ENCODE measurements around the gene EPB41L3. TPM values are rescaled to one million over a fixed set of nuclear protein-coding genes. Genes with fewer than 3 reads are reported as not detected.

Gene EPB41L3
- total RNA-seq, 2 donors from 2014 or later = 37.4 to 77.2 TPM

- no peaks in the 10 kb centered on the region for H3K36me3 ChIP-seq
- no peaks in the 10 kb centered on the region for H3K9me3 ChIP-seq
- ATAC-seq (ENCODE audit: insufficient number of reproducible peaks, low FRiP score, low read depth) (no peak), DNase-seq (ENCODE audit: low spot score) (no peak)
- no peak overlapping the region for H3K4me3 ChIP-seq
- TF ChIP-seq, protein P1, sequence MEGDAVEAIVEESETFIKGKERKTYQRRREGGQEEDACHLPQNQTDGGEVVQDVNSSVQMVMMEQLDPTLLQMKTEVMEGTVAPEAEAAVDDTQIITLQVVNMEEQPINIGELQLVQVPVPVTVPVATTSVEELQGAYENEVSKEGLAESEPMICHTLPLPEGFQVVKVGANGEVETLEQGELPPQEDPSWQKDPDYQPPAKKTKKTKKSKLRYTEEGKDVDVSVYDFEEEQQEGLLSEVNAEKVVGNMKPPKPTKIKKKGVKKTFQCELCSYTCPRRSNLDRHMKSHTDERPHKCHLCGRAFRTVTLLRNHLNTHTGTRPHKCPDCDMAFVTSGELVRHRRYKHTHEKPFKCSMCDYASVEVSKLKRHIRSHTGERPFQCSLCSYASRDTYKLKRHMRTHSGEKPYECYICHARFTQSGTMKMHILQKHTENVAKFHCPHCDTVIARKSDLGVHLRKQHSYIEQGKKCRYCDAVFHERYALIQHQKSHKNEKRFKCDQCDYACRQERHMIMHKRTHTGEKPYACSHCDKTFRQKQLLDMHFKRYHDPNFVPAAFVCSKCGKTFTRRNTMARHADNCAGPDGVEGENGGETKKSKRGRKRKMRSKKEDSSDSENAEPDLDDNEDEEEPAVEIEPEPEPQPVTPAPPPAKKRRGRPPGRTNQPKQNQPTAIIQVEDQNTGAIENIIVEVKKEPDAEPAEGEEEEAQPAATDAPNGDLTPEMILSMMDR (IDR thresholded peaks at IDR 0.05) = no peak
- no peaks in the 10 kb centered on the region for H3K4me1 ChIP-seq (ENCODE audit: control insufficient read depth in 1 of 2, low read depth in 2 of 2)
- no peaks in the 10 kb centered on the region for H3K27me3 ChIP-seq (replicated peaks; ENCODE audit: insufficient read depth)
- no peak overlapping the region for H3K27ac ChIP-seq
Observed at GRCh38 chr18:5419030-5419429, 124.8 kb downstream of the EPB41L3 start.

DNA sequence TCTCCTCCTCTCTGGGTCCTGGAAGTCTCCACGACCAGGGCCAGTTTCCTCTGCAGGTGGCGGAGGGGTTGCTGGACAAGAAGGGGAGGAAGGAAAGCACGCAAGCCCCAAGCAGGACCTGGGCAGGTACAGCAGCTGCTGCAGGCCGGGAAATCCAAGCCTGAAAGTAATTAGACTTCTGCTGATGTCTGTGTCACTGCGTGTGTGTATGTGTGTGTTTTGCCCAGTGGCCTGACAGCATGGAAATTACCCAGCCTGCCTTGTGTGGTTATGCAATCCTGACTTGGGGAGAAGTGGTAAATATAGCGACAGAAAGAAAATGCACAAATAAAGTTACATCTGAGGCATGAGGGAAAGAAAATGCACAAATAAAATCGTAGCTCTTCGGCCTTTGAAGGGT is 126.5 kb downstream of the EPB41L3 start:
- DNase-seq (ENCODE audit: low spot score) (no peak), ATAC-seq (ENCODE audit: insufficient number of reproducible peaks, low FRiP score, low read depth) (no peak)
- no peaks in the 10 kb centered on the region for H3K4me1 ChIP-seq (ENCODE audit: control insufficient read depth in 1 of 2, low read depth in 2 of 2)
- H3K36me3 ChIP-seq = no peaks in the 10 kb centered on the region
- TF ChIP-seq, protein P1 (IDR thresholded peaks at IDR 0.05) = no peak
- no peaks in the 10 kb centered on the region for H3K27me3 ChIP-seq (replicated peaks; ENCODE audit: insufficient read depth)
- no peak overlapping the region for H3K4me3 ChIP-seq
- H3K27ac ChIP-seq = no peak overlapping the region
- H3K9me3 ChIP-seq = no peaks in the 10 kb centered on the region

GRCh38 chr18:5416112-5416511 is 127.7 kb downstream of the EPB41L3 start:
- DNase-seq (ENCODE audit: low spot score) (no peak), ATAC-seq (ENCODE audit: insufficient number of reproducible peaks, low FRiP score, low read depth) (no peak)
- Histone ChIP-seq H3K4me1 (ENCODE audit: control insufficient read depth in 1 of 2, low read depth in 2 of 2) (no peaks in the 10 kb centered on the region), H3K27me3 (replicated peaks; ENCODE audit: insufficient read depth) (no peaks in the 10 kb centered on the region), H3K9me3 (no peaks in the 10 kb centered on the region), H3K27ac (no peak overlapping the region), H3K36me3 (no peaks in the 10 kb centered on the region), H3K4me3 (no peak overlapping the region)
- TF ChIP-seq, protein P1 (IDR thresholded peaks at IDR 0.05) = no peak

GRCh38 chr18:5415665-5416064 is 128.1 kb downstream of the EPB41L3 start:
- H3K27me3 ChIP-seq (replicated peaks; ENCODE audit: insufficient read depth) = no peaks in the 10 kb centered on the region
- H3K36me3 ChIP-seq = no peaks in the 10 kb centered on the region
- ATAC-seq (ENCODE audit: insufficient number of reproducible peaks, low FRiP score, low read depth) (no peak), DNase-seq (ENCODE audit: low spot score) (no peak)
- H3K4me3 ChIP-seq = no peak overlapping the region
- H3K27ac ChIP-seq = no peak overlapping the region
- TF ChIP-seq, protein P1 (IDR thresholded peaks at IDR 0.05) = no peak
- no peaks in the 10 kb centered on the region for H3K4me1 ChIP-seq (ENCODE audit: control insufficient read depth in 1 of 2, low read depth in 2 of 2)
- H3K9me3 ChIP-seq = no peaks in the 10 kb centered on the region

GRCh38 chr18:5415031-5415430 is 128.8 kb downstream of the EPB41L3 start:
- no peaks in the 10 kb centered on the region for H3K4me1 ChIP-seq (ENCODE audit: control insufficient read depth in 1 of 2, low read depth in 2 of 2)
- H3K4me3 ChIP-seq = no peak overlapping the region
- no peak for DNase-seq (ENCODE audit: low spot score)
- no peak overlapping the region for H3K27ac ChIP-seq
- no peaks in the 10 kb centered on the region for H3K9me3 ChIP-seq
- TF ChIP-seq, protein P1 (IDR thresholded peaks at IDR 0.05) = no peak
- no peak for ATAC-seq (ENCODE audit: insufficient number of reproducible peaks, low FRiP score, low read depth)
- H3K36me3 ChIP-seq = no peaks in the 10 kb centered on the region
- H3K27me3 ChIP-seq (replicated peaks; ENCODE audit: insufficient read depth) = no peaks in the 10 kb centered on the region

All from thoracic aorta (tissue), 2 donors.